GM12891 (cell line): ENCODE data around the gene MAGI1.

Experiments
- DNase-seq: peaks from one replicate; pipeline ENCODE4 v3.0.0; 2011; ENCODE audit warnings: low spot score; ENCODE audit not compliant: insufficient read length
- FAIRE-seq: peaks from 2 replicates; lab custom pipeline; 2011; peaks lifted over from hg19 to GRCh38; lab: Jason Lieb, UNC
- PAX5 ChIP-seq: IDR thresholded peaks from 2 replicates; pipeline ENCODE4 v1.6.1; 2011; ENCODE audit warnings: low read length, moderate library complexity, mild to moderate bottlenecking; ENCODE audit not compliant: insufficient read depth, severe bottlenecking
- POLR2A ChIP-seq: IDR thresholded peaks from 2 replicates; pipeline ENCODE4 v1.6.1; 2011; ENCODE audit warnings: low read depth, low read length, control low read depth
- POLR2AphosphoS5 ChIP-seq: IDR thresholded peaks from 2 replicates; pipeline ENCODE4 v1.6.1; 2011; ENCODE audit warnings: low read depth, low read length, control low read depth
- POU2F2 ChIP-seq: IDR thresholded peaks from 2 replicates; pipeline ENCODE4 v1.6.1; 2011; ENCODE audit warnings: low read depth, mild to moderate bottlenecking, control low read depth, low read length, moderate library complexity
- SPI1 ChIP-seq: IDR thresholded peaks from 2 replicates; pipeline ENCODE4 v1.6.1; 2011; ENCODE audit warnings: low read depth, low read length, control low read depth
- TAF1 ChIP-seq: IDR thresholded peaks from 2 replicates; pipeline ENCODE4 v1.6.1; 2011; ENCODE audit warnings: low read depth, low read length, control low read depth

The MAGI1 gene

DNA sequence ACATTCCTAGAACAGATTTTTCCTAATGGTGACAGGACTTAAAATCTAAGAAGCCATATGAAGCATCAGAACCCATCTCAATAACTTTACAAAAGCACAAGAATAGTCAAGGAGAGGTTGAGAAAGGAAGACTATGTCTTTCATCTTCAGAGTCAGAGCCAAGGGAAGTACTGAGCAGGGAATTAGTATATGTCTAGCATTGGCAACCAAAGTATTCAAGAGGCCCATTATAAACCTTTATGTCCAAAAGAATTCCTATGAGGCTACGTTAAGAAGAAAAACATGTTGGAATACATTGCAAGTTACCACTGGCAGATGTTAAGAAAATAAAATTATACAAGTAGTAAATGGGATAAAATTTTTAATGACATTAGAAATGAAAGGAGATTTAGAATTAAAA, 150.5 kb downstream of the MAGI1 start:
- no peak for DNase-seq
- no peak for FAIRE-seq
- TF ChIP-seq PAX5 (no peak), TAF1 (no peak), POU2F2 (no peak), SPI1 (no peak)

- DNase-seq (no peak), FAIRE-seq (no peak)
- no peak for TF ChIP-seq POLR2AphosphoS5
- no peak for TF ChIP-seq POU2F2
- no peak for TF ChIP-seq POLR2A
- no peak for TF ChIP-seq SPI1
- no peak for TF ChIP-seq PAX5
- no peak for TF ChIP-seq TAF1
Observed at GRCh38 chr3:65886391-65886790, 152.3 kb downstream of the MAGI1 start.

- no peak for FAIRE-seq
- TF ChIP-seq SPI1, result no peak
- TF ChIP-seq PAX5, result no peak
- no peak for TF ChIP-seq POU2F2
- TF ChIP-seq POLR2A, result no peak
- no peak for TF ChIP-seq TAF1
- no peak for TF ChIP-seq POLR2AphosphoS5
- no peak for DNase-seq
Observed at GRCh38 chr3:65884071-65884470, 154.6 kb downstream of the MAGI1 start.

GRCh38 chr3:65883613-65884012, 155.1 kb downstream of the MAGI1 start:
- DNase-seq (no peak), FAIRE-seq (no peak)
- TF ChIP-seq POLR2A, result no peak
- no peak for TF ChIP-seq PAX5

DNA sequence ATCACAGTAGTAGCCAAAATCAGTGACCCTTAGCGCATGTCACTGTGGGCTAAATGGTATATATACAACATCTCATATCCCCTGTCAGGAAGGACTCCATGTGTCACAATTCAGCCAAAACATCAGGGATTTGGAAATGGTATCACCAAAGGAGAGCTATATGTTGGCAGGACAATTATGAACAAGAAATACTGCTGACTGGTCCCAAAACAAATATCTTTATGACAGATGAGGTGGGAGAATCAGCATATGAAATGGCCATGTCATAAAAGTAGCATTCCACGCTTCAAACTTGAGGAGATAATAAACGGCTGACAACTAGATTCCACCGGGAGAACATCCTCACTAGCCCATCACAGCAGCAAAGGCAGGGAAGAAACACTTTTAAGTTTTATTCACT, 158.4 kb downstream of the MAGI1 start:
- TF ChIP-seq TAF1 (no peak), POLR2A (no peak), POU2F2 (no peak), PAX5 (no peak), SPI1 (no peak), POLR2AphosphoS5 (no peak)
- FAIRE-seq (no peak), DNase-seq (no peak)

DNA sequence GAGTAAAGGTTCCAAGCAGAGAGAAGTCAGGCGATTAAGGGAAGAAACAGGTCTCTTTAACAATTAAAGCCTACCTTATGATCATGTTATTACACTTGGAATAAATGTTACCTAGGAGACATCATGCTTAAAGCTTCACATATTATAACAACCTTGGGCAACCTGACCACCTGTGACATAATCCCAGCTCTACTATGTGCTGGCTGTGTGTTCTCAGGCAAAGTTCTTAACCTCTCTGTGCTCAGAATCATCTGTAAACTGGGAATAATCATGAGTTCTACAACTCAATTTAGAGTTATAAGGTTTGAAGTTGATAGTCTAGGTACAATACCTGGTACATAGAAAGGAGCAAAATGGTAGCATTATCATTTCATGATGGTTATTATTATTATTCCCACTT, 159.3 kb downstream of the MAGI1 start:
- no peak for FAIRE-seq

GRCh38 chr3:65878831-65879230, 159.9 kb downstream of the MAGI1 start:
- DNase-seq, result no peak
- FAIRE-seq, result no peak
- TF ChIP-seq SPI1, result no peak
- no peak for TF ChIP-seq TAF1
- no peak for TF ChIP-seq PAX5
- no peak for TF ChIP-seq POLR2A

More for the DNA sequence above, 159.3 kb downstream of the MAGI1 start:
- TF ChIP-seq POLR2AphosphoS5, result no peak
- no peak for DNase-seq

DNA sequence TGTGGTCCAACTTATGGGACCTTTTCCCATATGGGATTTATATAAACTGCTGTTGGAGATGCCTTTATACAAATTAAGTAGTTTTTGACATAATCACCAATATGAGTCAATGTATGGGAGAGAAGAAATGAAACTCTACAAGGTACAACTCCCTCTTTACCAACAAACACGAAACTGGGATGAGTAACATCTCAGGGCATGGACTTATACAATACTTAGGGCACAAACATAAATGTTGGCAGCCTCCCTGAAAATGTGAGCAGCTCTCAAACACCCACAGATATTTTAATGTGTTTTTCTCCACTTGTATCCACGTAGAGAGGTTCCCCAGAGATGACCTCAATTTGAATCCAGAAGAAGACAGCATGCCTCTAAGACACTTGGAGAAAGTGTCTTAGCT, 161.6 kb downstream of the MAGI1 start:
- no peak for TF ChIP-seq PAX5
- no peak for TF ChIP-seq POLR2AphosphoS5
- no peak for TF ChIP-seq TAF1
- TF ChIP-seq SPI1, result no peak
- no peak for TF ChIP-seq POU2F2
- TF ChIP-seq POLR2A, result no peak
- FAIRE-seq (no peak), DNase-seq (no peak)

- DNase-seq (no peak), FAIRE-seq (no peak)
- TF ChIP-seq POLR2AphosphoS5 (no peak), POU2F2 (no peak), TAF1 (no peak), POLR2A (no peak), SPI1 (no peak), PAX5 (no peak)
Observed at GRCh38 chr3:65876028-65876420, 162.7 kb downstream of the MAGI1 start.

DNA sequence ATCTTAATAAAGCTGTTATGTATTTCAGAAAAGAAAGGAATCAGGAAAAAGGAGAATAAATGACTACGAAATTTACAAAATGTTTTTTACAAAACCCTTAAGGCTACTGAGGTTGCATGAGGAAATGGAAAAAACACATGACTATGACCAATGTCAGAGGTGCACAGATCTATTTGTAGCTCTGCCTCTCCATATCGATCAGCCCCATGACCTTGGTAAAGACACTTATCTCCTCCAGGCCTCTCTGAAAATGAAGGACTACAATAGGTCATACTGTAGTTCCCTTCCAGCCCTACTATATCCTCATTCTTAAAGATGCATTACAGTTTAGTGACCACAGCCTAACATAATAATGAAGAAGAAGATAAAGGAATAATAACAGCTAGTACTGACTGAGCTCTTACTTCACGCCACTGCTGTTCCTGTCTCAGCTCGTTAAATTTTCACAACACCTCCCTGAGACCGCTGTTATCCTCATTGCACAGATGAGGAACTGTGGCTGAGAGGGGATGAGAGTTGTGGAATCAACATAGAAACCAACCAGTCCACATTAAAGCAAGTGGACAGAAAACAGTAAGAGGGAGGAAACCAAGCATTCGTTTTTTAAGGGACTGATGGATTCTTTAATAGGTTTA, 163.2 kb downstream of the MAGI1 start:
- FAIRE-seq, result no peak
- TF ChIP-seq PAX5 (no peak), POU2F2 (no peak), POLR2A (no peak), SPI1 (no peak), POLR2AphosphoS5 (no peak), TAF1 (no peak)
- DNase-seq, result no peak

DNA sequence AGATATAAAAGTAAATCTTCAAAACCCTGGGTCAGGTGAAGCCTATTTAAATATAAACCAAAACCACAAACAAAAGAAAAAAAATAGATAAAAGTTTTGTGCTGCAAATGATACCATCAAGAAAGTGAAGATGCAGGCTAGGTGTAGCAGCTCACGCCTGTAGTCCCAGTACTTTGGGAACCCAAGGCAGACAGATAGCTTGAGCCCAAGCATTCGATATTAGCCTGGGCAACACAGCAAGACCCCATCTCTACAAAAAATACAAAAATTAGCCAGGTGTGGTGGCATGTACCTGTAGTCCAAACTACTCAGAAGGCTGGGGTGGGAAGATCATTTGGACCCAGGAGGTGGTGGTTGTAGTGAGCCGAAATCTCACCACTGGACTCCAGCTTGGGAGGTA, 164.8 kb downstream of the MAGI1 start:
- FAIRE-seq, result no peak
- TF ChIP-seq PAX5 (no peak), POU2F2 (no peak), SPI1 (no peak), POLR2AphosphoS5 (no peak), POLR2A (no peak), TAF1 (no peak)
- no peak for DNase-seq
